Measurements from ENCODE around the gene SUMO2.

GRCh38 chr17:75118307-75118706 is 64.5 kb downstream of the SUMO2 start:
- TF ChIP-seq CTCF (IDR thresholded peaks at IDR 0.05) = no peak
- TF ChIP-seq POLR2A (IDR thresholded peaks at IDR 0.05) = no peak
